Prostate gland (tissue), 2 donors: ENCODE measurements around the gene LYZL1.

ENCODE experiments used
- POLR2A ChIP-seq: fragments of 450-650 bp; IDR thresholded peaks from one replicate; pipeline ENCODE4 v1.6.1; 2016; ENCODE audit warnings: antibody characterized with exemption, mild to moderate bottlenecking
- POLR2AphosphoS5 ChIP-seq: sonication (generic); formaldehyde crosslinking; IDR thresholded peaks from one replicate; pipeline ENCODE4 v1.6.1; 2017; ENCODE audit warnings: antibody characterized with exemption
- TF ChIP-seq, protein P1 (sequence below), 4 experiments: fragments of 200-600 bp in 2 of 4; fragments of 450-650 bp in 2 of 4; sonication (generic) in 2 of 4; IDR thresholded peaks; 1 replicate in 3 of 4; 2 replicates in 1 of 4; pipeline ENCODE4 v1.5.1; 2016 to 2019; ENCODE audit warnings: antibody characterized with exemption in 4 of 4, mild to moderate bottlenecking in 2 of 4, moderate library complexity in 2 of 4

DNA sequence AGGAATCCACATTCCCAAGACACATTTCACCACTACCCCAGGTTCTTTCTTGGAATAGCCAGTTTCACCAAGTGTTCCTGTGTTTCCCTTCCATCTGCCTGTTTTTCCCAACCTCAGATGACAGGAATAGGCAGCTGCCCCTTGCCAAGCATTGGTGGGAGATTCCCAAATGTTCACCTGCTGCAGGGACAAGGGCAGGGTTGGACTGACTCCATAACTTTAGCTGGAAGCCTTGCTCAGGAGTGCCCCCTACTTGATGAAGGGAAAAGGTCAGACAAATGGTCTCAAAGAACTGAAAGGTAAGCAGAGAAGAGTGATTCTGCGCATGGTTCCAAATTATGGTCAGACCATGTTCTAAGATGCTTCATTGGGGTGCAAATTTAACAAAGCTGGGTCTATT, 45.1 kb upstream of the LYZL1 start:
- TF ChIP-seq, protein P1, sequence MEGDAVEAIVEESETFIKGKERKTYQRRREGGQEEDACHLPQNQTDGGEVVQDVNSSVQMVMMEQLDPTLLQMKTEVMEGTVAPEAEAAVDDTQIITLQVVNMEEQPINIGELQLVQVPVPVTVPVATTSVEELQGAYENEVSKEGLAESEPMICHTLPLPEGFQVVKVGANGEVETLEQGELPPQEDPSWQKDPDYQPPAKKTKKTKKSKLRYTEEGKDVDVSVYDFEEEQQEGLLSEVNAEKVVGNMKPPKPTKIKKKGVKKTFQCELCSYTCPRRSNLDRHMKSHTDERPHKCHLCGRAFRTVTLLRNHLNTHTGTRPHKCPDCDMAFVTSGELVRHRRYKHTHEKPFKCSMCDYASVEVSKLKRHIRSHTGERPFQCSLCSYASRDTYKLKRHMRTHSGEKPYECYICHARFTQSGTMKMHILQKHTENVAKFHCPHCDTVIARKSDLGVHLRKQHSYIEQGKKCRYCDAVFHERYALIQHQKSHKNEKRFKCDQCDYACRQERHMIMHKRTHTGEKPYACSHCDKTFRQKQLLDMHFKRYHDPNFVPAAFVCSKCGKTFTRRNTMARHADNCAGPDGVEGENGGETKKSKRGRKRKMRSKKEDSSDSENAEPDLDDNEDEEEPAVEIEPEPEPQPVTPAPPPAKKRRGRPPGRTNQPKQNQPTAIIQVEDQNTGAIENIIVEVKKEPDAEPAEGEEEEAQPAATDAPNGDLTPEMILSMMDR (IDR thresholded peaks at IDR 0.05), result no peak
- TF ChIP-seq POLR2A (no peak), POLR2AphosphoS5 (no peak)
